T-helper 1 cell (primary cell): ENCODE measurements around the gene ST8SIA5.
A peak's percentile ranks its signal among the peaks of the same experiment; 100 is the strongest.

Experiments used
- DNase-seq, 5 donors: peaks; one replicate each; pipeline ENCODE4 v3.0.0-alpha.2; 2012 to 2020

The ST8SIA5 gene

DNA sequence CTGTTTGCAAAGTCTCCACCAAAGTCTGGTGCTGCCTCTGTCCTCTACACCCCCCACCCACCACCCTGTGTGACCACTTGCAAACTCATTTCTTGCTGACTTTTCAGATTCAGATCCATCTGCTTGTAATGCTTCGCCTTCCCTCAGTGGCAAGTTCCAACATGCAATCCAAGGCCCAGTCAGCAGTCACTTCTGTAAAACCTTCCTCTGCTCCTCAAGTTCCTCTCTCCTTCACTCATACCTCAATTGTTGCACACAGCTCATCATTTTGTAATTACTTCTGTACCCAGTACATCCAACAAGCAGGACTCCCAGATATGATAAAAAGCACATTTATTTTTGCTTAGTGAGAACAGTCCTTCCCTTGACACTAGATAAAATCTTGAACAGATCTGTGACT is 93.3 kb downstream of the ST8SIA5 start:
- no peak for DNase-seq

- DNase-seq, result no peak
Observed at GRCh38 chr18:46660957-46661749, 95.7 kb downstream of the ST8SIA5 start.

- no peak for DNase-seq
Observed at GRCh38 chr18:46659484-46659883, 97.4 kb downstream of the ST8SIA5 start.

- no peak for DNase-seq
Observed at GRCh38 chr18:46657115-46657955, 99.5 kb downstream of the ST8SIA5 start, which contains the start of gene LOXHD1. LOXHD1 (minus strand) TSS chr18:46657220; CDS start chr18:46657033, 187 bp downstream.

GRCh38 chr18:46656326-46657114 is 100.3 kb downstream of the ST8SIA5 start:
- DNase-seq, result no peak

DNA sequence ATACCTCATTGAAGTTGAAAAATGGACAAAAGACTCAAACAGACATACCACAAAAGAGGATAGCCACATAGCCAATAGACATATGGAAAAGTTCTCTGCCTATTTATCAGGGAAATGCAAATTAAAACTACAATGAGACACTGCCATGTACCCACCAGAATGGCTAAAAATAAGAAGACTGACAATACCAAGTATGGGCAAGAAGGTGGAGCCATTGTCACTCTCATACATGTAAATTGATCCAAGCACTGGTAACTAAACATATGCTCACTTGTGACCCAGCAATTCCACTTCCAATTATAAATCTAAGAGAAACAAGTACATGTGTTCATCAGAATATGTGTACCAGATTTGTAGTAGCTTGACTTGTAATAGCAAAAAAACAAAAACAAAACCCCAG is 104.5 kb downstream of the ST8SIA5 start:
- DNase-seq, result no peak

- no peak for DNase-seq
Observed at GRCh38 chr18:46650681-46651080, 106.2 kb downstream of the ST8SIA5 start.

GRCh38 chr18:46649071-46649862 is 107.6 kb downstream of the ST8SIA5 start:
- DNase-seq, result no peak

- DNase-seq, result no peak
Observed at GRCh38 chr18:46646468-46646867, 110.4 kb downstream of the ST8SIA5 start.

DNA sequence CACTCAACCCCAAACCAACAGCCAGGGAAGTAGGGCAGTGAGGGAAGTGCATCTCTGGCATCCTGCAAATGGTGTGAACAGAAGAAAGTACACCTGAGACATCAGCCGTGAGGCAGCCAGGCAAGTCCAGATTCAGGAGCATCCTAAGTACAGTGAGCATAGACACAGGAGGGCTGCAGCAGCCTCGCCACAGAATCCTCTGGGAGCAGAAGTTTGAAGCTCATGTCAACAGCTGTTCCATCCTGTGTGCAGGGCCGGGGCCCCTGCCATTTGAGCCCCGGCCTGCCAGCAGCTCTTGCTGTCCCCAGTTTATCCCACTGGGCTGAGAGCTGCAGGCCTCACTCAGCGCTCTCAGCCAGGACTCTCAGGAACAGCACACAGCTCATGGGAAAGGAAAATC is 114.3 kb downstream of the ST8SIA5 start:
- no peak for DNase-seq

DNA sequence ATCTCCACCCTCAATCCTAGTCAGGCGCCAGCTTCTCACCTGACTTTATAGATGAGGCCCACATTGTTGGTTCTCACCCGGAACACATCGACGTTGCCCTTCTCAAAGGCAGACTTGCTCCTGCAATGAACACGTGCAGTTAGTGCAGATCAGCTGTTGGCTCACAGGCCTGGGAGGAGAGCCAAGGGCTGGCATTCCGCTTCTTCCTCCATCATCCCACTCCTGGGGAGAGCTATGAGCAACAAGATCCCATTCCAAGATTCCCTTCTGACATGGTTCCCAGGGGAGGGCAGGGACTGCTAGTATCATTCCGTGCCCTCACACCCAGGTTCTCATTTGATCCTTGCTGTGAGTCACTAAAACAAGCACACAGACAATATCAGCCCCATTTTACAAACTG is 114.9 kb downstream of the ST8SIA5 start:
- no peak for DNase-seq

- DNase-seq, result no peak
Observed at GRCh38 chr18:46639386-46639785, 117.5 kb downstream of the ST8SIA5 start.

DNA sequence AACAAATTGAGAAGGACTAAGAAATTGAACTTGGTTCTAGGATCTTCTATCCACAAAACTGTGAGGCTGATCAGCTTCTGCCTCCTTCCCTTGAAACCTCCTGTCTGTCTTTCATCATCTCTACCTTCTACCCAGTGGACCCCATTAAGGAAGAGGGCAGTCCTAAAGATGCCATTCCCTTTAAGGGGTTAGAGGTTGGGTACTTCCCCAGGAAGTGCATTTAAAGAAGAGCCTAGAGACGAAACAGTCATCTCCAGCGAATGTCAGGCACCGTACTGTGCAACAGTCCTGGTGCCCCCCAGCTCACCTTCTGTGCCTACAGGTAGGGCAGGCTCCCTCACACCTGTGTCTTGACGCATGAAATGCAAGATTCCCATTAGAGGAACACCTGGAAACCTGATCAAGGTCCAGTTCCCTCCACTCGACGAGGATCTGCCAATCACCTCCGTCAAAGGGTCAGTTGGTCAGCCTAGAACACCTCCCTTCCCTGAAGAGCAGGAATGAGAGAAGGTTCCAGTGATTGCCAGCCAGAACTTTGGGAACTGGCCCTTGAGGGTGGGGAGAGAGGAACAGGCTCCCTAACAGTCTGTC is 120.7 kb downstream of the ST8SIA5 start:
- no peak for DNase-seq

DNA sequence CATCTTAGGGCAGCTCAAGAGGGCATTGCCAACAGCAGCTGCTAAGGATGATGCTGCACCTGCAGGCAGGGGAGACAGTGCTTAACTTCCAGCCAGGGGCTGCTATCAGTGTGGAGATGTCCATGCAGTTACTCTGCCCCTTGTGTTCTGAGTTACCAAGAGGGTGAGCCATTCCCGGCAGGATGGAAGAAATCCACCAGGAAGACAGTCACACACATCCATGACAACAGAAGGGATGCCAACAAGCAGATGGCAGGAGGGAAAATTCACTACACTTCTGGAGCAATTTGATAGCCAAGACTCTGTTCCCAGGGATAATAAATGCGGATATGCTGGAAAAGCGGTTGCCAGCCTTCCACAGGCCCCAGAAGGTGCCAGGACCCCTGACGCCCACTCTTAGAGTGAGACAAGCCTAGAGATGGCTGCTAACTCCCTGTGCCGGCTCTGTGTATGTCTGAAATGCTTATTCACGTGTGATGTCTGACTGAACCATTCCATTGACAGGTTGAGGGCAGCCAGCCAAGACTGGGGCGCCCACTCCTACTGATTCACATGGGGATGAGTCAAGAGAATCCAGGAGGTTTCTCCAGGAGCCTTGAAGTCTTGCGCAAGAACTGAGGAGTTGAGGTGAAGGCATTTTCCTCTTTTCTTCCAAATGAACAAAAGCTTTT is 124.3 kb downstream of the ST8SIA5 start:
- DNase-seq, result no peak

GRCh38 chr18:46630991-46631390 is 125.9 kb downstream of the ST8SIA5 start:
- DNase-seq, result no peak

DNA sequence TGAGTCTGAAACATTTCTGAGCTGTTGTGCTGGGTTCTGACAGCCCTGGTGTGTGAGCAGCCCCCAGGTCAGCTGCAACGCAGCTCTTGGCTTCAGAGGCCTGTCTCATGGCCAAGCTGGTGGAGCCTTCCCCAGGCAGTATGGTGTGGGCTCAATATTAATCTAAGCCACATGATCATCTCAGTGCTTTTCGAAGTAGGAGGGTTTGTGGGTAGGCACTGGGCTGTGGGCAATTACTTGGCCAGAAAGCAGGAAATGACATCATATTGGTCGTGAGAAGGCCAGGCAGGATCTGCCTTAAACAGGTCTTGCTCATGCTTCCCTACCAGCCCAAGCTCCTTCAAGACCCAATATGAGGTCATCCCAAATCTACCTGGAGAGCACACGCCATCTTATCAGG is 126.7 kb downstream of the ST8SIA5 start:
- peak in 1 of 5 donors; percentile 38 for DNase-seq

- no peak for DNase-seq
Observed at GRCh38 chr18:46629361-46629760, 127.5 kb downstream of the ST8SIA5 start.

DNA sequence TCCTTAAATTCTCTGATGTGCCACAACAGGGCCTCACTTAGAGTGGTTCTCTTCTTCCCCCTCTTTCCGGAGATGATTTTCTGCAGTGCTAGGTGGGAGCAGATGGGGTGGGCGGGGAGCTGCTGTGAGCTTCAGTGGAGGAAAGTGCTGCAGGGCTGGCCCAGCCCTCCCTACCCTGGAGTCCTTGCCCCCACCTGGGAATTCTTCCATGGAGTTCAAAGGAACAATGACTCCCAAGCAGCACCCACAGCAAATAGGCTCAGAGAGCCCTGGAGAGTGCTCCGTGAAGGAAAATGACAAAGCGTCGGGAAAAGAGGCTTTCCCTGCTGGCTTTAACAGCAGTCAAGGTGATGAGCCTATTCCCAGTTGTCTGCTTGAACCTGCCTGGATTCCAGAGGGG is 128.6 kb downstream of the ST8SIA5 start:
- no peak for DNase-seq

- no peak for DNase-seq
Observed at GRCh38 chr18:46627136-46627535, 129.7 kb downstream of the ST8SIA5 start.

- DNase-seq, result no peak
Observed at GRCh38 chr18:46625069-46625468, 131.8 kb downstream of the ST8SIA5 start.

GRCh38 chr18:46624127-46624526 is 132.7 kb downstream of the ST8SIA5 start:
- DNase-seq, result peak in 1 of 5 donors; percentile 26
